ENCODE results near the gene WNT9B. TPM values are rescaled to one million over a fixed set of nuclear protein-coding genes. Genes with fewer than 3 reads are reported as not detected.

WNT9B gene
- total and polyA plus RNA-seq, 9 of the 15 experiments (the other 6 are each of a cell fraction or from before 2014, with no cell fraction given), result not detected

DNA sequence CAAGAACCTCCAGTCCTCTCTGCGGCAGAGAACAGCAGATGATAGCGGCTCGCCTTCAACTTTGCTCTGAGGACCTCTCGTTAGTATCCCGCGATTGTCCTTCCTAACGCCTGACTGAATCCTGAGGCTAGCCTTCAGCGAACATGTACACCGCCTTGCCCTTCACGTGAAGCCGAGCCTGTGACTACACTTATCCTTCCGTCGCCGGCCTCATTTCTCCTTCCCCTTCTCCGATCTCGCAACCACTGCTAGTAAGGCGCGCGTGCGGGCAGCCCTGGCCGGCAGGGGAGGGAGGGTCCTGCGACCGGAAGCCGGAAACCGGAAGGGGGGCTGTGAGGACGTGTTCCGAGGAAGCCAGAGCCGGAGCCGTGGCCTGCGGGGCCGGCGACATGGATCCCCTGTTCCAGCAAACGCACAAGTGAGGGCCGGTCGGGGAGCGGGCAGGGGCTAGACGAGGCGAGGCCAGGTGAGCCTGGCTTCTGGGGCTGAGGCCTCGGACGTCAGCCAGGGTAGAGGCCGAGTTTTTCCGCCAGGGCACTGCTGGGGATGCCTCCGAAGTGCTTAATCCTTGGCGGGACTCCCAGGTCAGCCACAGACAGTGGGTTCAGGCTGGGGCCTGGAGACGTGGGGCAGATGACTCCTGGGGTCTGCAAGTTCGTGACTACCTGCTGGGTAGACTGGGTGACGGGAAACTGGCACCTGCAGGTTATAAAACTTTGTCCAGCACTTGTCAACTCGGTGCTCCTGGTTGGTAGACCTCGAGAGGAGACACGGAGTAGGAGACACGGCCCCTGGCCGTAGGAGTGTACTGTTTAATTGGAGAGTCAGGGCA, 71.6 kb downstream of the WNT9B start, which contains the start of gene GOSR2 (continued):
- TF ChIP-seq, protein P1, sequence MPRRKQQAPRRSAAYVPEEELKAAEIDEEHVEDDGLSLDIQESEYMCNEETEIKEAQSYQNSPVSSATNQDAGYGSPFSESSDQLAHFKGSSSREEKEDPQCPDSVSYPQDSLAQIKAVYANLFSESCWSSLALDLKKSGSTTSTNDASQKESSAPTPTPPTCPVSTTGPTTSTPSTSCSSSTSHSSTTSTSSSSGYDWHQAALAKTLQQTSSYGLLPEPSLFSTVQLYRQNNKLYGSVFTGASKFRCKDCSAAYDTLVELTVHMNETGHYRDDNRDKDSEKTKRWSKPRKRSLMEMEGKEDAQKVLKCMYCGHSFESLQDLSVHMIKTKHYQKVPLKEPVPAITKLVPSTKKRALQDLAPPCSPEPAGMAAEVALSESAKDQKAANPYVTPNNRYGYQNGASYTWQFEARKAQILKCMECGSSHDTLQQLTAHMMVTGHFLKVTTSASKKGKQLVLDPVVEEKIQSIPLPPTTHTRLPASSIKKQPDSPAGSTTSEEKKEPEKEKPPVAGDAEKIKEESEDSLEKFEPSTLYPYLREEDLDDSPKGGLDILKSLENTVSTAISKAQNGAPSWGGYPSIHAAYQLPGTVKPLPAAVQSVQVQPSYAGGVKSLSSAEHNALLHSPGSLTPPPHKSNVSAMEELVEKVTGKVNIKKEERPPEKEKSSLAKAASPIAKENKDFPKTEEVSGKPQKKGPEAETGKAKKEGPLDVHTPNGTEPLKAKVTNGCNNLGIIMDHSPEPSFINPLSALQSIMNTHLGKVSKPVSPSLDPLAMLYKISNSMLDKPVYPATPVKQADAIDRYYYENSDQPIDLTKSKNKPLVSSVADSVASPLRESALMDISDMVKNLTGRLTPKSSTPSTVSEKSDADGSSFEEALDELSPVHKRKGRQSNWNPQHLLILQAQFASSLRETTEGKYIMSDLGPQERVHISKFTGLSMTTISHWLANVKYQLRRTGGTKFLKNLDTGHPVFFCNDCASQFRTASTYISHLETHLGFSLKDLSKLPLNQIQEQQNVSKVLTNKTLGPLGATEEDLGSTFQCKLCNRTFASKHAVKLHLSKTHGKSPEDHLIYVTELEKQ (CRISPR knock-in tag; IDR thresholded peaks at IDR 0.05), result no peak
- TF ChIP-seq, protein P2, sequence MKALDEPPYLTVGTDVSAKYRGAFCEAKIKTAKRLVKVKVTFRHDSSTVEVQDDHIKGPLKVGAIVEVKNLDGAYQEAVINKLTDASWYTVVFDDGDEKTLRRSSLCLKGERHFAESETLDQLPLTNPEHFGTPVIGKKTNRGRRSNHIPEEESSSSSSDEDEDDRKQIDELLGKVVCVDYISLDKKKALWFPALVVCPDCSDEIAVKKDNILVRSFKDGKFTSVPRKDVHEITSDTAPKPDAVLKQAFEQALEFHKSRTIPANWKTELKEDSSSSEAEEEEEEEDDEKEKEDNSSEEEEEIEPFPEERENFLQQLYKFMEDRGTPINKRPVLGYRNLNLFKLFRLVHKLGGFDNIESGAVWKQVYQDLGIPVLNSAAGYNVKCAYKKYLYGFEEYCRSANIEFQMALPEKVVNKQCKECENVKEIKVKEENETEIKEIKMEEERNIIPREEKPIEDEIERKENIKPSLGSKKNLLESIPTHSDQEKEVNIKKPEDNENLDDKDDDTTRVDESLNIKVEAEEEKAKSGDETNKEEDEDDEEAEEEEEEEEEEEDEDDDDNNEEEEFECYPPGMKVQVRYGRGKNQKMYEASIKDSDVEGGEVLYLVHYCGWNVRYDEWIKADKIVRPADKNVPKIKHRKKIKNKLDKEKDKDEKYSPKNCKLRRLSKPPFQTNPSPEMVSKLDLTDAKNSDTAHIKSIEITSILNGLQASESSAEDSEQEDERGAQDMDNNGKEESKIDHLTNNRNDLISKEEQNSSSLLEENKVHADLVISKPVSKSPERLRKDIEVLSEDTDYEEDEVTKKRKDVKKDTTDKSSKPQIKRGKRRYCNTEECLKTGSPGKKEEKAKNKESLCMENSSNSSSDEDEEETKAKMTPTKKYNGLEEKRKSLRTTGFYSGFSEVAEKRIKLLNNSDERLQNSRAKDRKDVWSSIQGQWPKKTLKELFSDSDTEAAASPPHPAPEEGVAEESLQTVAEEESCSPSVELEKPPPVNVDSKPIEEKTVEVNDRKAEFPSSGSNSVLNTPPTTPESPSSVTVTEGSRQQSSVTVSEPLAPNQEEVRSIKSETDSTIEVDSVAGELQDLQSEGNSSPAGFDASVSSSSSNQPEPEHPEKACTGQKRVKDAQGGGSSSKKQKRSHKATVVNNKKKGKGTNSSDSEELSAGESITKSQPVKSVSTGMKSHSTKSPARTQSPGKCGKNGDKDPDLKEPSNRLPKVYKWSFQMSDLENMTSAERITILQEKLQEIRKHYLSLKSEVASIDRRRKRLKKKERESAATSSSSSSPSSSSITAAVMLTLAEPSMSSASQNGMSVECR (CRISPR knock-in tag; IDR thresholded peaks at IDR 0.05), result peak; percentile 82
- TF ChIP-seq, protein P3, sequence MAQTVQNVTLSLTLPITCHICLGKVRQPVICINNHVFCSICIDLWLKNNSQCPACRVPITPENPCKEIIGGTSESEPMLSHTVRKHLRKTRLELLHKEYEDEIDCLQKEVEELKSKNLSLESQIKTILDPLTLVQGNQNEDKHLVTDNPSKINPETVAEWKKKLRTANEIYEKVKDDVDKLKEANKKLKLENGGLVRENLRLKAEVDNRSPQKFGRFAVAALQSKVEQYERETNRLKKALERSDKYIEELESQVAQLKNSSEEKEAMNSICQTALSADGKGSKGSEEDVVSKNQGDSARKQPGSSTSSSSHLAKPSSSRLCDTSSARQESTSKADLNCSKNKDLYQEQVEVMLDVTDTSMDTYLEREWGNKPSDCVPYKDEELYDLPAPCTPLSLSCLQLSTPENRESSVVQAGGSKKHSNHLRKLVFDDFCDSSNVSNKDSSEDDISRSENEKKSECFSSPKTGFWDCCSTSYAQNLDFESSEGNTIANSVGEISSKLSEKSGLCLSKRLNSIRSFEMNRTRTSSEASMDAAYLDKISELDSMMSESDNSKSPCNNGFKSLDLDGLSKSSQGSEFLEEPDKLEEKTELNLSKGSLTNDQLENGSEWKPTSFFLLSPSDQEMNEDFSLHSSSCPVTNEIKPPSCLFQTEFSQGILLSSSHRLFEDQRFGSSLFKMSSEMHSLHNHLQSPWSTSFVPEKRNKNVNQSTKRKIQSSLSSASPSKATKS (CRISPR knock-in tag; IDR thresholded peaks at IDR 0.05), result no peak
- TF ChIP-seq ZNF778 (CRISPR knock-in tag; IDR thresholded peaks at IDR 0.05) (no peak), ZNF140 (CRISPR knock-in tag; IDR thresholded peaks at IDR 0.05) (no peak), ZNF586 (CRISPR knock-in tag; conservative IDR thresholded peaks at IDR 0.05) (no peak), MXI1 (IDR thresholded peaks at IDR 0.05; ENCODE audit: low read depth, low read length) (peak; percentile 22), ZNF316 (IDR thresholded peaks at IDR 0.05) (no peak), NFYB (IDR thresholded peaks at IDR 0.05; ENCODE audit: extremely low read depth, insufficient read length) (no peak), CHD4 (IDR thresholded peaks at IDR 0.05; ENCODE audit: insufficient read depth, insufficient replicate concordance, low read depth, low read length, poor library complexity, severe bottlenecking) (no peak), NR2C1 (IDR thresholded peaks at IDR 0.05) (peak; percentile 23; the same call in 1 of the 2 replicates), NR2C1 (tag; IDR thresholded peaks at IDR 0.05) (no peak), SRSF3 (IDR thresholded peaks at IDR 0.05; ENCODE audit: insufficient read depth, low read length) (0 out of 2 replicates have a peak, but pooled peaks have one; percentile 26)
- TF ChIP-seq, protein P4, sequence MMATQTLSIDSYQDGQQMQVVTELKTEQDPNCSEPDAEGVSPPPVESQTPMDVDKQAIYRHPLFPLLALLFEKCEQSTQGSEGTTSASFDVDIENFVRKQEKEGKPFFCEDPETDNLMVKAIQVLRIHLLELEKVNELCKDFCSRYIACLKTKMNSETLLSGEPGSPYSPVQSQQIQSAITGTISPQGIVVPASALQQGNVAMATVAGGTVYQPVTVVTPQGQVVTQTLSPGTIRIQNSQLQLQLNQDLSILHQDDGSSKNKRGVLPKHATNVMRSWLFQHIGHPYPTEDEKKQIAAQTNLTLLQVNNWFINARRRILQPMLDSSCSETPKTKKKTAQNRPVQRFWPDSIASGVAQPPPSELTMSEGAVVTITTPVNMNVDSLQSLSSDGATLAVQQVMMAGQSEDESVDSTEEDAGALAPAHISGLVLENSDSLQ (IDR thresholded peaks at IDR 0.05), result peak; percentile 48; the same call in 1 of the 2 replicates

Data from K562 (cell line).